GM21723 (cell line): ENCODE results near the gene KPNA6.
"Not testable (repeated sequence)": the region's sequence is repeated elsewhere in the genome, so short reads cannot be mapped to it uniquely, and the experiment has no call there.

Experiments
- ATAC-seq: cut with Tn5 transposase; IDR thresholded peaks from one replicate; pipeline ENCODE4 v1.9.1; 2021; ENCODE audit warnings: mild to moderate bottlenecking, moderate library complexity; ENCODE audit not compliant: unreplicated experiment

The KPNA6 gene

DNA sequence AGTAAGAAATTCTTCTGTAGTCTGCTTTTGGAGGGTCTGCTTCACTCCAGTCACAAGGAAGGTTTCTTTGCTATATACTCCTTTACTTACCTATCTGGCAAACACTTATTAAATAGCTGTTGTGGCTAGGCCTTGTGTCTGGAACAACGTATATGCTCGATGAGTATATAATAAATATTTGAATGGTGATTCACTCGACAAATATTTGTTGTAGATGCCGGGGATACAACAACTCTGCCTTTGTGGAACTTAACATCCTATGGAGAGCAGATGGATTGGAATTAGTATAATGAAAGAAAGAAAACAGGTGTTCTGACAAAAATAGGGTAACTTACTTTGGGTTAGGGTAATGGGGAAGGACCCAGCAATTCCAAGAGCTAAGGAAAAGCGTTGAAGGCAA lies 31.1 kb downstream of the KPNA6 start:
- ATAC-seq: no peak

DNA sequence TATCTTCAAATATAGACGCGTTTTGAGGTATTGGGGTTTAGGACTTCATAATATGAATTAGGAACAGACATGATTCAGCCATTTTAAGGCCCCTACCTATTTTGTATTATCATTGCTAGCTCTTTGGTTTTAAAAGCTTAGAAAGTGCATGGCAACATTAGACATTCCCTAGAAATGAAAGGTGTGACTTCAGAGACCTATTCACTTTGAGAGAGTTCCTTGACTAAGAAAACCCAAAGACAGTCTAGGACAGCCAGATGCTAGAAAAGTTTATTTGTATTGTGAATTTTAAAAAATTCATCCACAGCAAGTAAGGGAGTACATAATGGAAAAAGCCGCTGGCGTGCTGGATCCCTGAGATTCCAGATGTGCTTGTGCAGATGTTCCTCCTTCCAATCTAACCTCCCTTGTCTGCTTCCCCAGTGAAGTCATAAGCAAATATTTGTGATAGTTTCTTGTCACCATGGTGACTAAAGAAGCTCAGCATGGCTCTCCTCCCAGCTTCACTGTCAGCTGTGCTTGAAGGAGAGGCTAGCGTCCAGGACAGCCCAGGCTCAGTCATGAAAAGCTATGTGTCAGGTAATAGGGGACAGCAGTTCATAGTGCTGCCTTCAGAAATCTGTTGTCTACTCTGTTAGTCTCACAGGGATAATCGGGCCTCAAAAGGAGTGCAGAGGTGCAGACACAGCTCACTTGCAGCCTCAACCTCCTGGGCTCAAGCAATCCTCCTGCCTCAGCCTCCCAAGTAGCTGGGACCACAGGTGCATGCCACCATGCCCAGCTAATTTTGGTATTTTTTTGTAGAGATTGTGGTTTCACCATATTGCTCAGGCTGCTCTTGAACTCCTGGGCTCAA lies 34.8 kb downstream of the KPNA6 start:
- ATAC-seq: no peak

DNA sequence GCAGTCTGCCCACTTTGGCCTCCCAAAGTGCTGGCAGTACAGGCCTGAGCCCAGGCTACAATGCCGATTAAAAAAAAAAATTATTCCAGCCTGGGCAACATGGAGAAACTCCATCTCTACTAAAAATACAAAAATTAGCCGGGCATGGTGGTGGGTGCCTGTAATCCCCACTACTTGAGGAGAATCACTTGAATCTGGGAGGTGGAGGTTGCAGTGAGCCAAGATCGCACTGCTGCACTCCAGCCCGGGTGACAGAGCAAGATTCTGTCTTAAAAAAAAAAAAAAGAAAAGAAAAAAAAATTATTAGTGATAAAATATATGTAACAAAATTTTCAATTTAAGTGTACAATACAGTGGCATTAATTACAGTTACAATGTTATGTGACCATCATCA lies 35.4 kb downstream of the KPNA6 start:
- ATAC-seq: not testable (repeated sequence)

DNA sequence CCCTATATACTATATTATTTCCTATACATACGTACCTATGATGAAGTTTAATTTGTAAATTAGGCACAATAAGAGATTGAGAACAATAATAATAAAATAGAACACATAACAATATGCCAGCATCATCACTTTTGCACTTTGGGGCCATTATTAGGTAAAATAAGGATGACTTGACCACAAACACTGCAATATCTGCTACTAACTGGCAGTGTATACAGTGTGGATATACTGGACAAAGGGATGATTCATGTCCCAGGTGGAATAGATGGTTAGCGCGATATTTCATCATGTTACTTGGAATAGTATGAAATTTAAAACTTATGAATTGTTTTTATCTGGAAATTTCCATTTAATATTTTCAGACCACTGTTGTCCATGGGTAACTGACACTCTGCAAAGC lies 36.2 kb downstream of the KPNA6 start:
- ATAC-seq: no peak

DNA sequence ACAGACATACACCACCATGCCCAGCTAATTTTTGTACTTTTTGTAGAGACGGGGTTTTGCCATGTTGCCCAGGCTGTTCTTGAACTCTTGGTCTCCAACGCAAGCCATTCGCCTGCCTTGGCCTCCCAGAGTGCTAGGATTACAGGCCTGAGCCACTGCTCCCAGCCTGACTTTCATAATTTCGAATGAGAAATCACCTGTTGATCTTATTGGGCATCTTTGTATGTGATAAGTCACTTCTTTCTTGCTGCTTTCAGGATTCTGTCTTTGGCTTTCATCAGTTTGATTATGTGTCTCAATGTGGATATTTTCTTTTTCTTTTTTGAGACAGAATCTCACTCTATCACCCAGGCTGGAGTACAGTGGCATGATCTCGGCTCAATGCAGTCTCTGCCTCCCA lies 39.9 kb downstream of the KPNA6 start:
- not testable (repeated sequence) for ATAC-seq

DNA sequence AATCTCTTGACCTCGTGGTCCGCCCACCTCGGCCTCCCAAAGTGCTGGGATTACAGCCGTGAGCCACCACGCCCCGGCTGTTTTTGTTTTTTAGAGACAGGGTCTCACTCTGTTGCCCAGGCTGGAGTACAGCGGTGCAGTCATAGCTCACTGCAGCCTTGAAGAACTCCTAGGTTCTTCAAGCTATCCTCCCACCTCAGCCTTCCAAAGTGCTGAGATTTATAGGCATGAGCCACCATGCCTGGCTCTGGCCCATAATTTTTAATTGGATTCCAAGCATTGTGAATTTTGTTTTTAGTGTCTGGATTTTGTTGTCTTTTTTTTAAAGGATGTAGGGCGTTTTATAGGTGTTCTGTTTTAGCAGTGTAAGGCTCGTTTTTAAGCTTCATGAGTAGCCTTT lies 43.0 kb downstream of the KPNA6 start:
- no peak for ATAC-seq

DNA sequence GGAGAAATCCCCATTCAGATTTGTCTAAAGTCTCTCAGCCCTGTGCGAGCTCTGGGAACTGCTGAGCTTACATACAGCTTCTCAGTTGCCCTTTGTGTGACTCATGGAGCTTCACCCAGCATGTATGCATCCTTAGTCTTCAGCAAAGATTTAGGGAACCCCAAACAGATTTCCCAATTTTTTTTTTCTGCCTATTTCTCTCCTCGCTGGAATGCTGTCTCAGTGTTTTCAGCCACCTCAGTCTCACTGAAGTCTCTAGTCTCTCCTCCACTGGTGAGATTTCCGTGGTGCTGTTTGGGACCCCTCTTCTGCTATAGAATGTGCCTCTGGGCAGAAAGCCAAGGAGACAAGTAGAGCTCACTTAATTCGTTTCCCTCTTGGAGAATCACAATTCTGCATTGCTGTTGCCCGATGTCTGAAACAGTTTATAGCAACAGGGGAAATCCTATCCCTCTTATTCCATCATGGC lies 43.5 kb downstream of the KPNA6 start:
- no peak for ATAC-seq

DNA sequence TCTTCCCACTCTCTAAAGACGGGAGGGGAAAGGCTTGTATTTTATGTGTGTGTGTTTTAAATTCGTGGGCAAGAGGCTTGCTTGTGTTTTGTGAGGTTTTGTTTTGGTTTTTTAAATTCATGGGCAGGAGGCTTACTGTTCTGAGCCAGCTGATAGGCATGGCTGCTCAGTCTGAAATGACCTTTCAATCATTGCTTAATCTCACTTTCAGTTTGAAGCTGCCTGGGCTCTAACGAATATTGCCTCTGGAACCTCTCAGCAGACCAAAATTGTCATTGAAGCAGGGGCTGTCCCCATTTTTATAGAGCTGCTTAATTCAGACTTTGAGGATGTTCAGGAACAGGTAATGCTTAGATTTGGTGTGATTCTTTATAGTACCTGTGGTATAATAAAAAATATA lies 51.3 kb downstream of the KPNA6 start:
- ATAC-seq: no peak

DNA sequence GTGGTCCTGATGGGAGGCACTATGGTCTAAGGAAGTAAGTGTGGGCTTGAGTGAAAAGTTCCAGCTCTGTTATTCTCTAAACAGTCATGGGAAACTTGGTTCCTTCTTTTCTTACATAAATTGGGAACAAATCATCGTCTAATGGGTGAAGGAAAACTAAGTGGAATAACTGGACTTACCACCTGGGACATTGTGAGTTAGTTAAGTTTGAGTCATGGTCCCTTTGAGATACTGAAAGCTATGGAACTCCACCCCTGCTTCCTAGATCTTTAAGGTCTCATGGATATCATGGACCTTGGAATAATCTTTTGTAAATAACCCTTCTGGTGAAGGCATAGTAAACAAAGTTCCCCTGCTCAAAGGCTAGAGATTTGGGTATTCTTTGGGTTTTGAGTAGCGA lies 55.5 kb downstream of the KPNA6 start:
- ATAC-seq: no peak

DNA sequence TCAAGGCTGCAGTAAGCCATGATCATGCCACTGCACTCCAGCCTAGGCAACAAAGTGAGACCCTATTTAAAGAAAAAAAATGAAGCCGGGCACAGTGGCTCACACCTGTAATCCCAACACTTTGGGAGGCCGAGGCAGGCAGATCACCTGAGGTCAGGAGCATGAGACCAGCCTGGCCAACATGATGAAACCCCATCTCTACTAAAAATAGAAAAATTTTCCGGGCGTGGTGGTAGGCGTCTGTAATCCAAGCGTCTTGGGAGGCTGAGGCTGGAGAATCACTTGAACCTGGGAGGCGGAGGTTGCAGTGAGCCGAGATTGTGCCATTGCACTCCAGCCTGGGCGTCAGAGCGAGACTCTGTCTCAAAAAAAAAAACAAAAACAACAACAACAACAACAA lies 57.8 kb downstream of the KPNA6 start:
- not testable (repeated sequence) for ATAC-seq

DNA sequence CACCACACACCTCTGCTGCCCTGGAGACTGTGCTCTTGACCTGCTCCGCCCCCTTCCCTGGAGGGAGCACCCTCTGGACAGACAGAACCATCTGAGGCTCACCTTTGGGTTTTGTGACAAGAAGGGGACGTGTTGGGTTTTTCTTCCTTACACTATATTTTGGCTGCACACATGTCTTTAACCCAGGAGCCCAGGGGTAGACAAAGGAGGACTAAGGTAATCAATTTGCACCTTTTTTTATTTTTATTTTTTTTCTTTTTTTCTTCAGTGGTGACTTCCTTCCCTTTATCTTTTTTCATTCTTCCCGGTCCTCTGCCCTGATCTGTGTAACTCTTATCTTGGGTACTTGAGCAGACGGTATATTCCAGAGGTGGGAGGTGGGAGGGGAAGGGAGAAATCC lies 63.1 kb downstream of the KPNA6 start:
- no peak for ATAC-seq

DNA sequence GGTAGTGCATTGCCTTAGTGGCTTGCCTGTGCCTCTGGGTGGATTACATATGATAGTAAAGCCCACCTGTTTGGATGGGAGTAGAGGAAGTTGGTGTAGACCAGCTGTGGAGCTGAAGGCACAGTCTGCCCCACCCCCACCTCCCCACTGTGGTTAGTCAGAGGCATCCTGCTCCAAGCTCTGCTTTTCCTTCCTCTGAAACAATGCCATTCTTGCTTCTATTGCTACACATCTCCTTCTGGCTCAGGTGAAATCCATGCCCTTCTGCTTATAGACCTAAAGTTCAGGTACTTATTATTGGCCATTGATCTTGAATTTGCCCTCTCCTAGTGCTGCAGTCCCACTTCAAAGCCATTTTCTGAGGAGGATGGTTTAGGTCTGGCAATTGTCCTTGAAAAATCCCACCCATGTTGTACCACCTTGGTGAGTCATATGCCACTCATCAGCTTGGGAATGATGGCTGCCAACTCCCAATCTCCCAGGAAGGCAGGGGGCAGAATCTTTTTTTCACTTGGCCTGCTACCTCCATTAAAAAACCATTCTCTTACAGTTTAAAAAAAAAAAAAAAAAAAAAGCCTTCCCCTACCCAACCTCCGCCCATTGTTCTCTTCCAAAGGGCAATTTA lies 64.9 kb downstream of the KPNA6 start:
- ATAC-seq: no peak

DNA sequence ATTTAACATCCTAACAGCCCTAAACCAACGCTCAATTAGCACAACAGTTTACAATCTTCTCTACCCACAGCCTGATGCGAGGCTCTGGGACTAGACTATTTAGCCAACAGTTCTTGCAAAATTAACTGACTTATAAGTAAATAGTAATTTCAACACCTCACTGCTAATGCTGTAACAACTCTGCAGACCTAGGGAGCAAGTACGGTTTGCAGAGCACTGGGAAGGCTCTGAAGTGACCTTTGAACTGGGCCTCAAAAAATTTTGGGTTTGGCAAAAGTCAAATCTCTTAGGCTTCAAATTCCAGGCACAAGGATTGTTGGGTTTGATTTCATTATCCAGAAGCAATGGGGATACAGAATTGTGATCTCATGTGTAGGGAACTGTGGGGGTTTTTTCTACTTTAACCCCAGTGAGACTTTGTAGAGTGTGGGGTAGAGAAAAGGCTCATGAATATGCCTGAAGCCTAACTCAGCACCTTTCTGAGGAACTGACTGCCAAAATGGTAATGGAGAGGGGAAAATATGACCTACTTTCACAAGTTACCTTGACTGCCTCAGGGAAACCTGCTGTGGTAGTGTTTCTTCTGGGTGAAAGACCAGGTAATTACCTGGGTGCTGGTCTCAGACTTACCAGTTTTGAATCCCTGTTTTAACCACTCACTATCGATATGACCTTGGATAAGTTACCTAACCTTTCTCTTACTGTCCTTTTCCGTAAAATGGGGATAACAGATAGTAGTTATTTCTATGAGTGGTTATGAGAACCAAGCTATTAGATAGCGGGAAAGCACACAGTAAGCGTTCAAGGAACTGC lies 70.7 kb downstream of the KPNA6 start:
- ATAC-seq: no peak

DNA sequence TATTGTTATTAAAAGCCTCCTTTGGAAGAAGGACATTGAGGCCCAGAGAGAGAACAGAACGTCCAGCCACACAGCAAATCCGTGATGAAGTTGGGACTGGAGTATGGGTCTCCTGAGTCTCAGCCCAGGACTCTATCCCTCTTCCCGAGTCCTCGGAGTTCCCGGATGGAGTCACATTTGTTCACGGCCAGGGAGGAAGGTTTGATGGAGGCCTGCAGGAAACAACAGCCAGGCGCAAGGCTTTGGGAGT lies 71.3 kb downstream of the KPNA6 start:
- ATAC-seq: peak; percentile 4

DNA sequence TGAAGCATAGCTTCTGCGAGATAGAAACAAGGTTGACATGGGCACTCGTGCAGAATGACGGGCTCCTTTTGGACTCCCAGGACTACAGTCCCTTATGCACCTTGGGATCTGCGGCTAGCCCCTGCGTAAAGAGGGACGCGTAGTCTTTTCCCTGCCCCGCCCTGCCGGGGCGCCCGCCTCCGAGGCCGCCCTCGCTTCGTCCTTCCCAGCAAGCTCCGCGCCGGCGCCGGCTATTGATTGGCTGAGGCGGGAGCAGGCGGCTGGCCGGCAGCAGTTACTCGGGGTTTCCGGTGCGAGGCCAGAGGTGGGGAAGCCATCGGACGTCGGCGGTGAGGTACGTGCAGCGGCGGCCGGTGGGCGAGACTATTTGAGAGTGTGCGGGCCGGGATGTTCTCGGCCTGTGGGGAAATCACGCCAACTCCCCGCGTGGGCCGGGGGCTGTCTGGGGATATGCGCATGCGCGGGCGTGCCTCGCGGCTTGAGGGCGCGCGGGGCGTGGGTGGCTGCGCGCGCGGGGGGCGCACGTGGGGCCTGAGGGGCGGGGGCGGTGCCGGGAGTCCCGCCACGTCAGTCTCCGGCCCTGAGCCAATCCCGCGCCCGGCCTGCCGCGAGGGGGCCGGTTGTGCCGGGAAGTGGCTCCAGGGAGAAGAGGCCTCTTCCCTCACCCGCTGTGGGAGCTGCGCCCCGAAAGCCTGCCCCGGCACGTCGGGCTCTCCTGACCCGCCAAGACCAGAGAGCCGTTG lies 71.8 kb downstream of the KPNA6 start, which contains the start of gene TXLNA:
Gene TXLNA (plus strand): TSS at position 233 of the 743 bp plus-strand sequence. CDS start 671 bp downstream, outside the sequence.
- peak; percentile 77 for ATAC-seq

DNA sequence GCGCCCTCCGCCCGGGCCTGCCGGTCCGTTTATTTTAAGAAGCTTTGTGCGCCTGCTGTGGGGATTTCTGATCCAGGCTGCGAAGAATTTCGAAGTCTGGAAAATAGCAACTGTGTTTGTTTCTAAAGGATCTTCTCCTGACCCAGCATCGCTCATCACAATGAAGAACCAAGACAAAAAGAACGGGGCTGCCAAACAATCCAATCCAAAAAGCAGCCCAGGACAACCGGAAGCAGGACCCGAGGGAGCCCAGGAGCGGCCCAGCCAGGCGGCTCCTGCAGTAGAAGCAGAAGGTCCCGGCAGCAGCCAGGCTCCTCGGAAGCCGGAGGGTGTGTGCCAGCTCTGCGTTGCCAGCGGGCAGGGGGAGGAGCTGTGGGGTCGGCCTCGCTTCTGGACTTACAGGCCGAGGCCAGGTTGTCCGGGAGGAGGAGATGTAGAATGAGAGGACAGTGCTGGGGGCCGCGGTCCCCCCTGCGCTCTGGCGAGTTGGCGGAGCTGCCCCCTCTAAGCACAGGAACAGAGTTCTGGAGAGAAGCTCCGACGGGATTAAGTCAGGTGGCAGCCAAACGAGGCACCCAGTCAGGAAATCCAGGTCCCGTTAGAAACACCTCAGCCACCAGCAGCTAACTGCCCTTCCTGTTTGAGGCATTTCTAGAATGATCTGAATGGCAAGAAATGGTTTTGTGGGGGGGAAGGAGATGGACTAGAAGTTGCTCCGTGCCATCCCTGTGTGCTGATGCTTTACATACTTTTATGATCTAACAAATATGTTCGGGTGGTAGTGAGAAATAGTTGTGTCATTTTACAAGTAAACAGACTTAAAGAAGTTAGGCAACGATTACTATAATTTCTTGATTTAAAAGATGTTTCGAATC lies 72.6 kb downstream of the KPNA6 start:
- ATAC-seq: no peak

DNA sequence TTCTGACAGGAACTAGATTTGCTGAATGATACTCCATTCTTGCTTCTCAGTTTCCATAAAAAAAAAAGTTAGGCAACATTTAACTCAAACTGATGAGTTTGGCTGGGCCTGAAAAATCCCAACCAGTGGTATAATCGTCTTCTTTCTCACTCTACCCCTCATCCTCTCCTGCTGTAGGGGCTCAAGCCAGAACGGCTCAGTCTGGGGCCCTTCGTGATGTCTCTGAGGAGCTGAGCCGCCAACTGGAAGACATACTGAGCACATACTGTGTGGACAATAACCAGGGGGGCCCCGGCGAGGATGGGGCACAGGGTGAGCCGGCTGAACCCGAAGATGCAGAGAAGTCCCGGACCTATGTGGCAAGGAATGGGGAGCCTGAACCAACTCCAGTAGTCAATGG lies 73.2 kb downstream of the KPNA6 start:
- ATAC-seq: no peak

DNA sequence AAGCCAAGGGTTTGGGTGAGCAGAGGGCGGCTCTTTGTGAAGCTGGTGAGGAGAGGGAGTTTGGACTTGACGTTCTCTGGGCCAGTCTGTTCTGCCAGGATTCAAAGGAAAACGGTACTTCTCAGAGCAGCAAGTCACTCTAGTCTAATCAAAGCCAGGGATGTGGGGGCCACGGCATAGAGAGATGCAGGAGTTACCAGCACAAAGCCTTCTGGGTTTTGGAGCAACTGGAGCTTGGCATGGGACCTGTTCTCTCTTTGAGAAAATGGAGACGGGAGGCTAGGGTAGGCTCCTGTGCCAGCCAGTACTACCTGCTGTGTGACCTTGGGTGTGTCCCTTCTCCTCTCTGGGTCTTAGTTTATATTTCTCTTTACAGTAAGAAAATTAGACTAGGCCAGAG lies 73.7 kb downstream of the KPNA6 start:
- ATAC-seq: no peak

DNA sequence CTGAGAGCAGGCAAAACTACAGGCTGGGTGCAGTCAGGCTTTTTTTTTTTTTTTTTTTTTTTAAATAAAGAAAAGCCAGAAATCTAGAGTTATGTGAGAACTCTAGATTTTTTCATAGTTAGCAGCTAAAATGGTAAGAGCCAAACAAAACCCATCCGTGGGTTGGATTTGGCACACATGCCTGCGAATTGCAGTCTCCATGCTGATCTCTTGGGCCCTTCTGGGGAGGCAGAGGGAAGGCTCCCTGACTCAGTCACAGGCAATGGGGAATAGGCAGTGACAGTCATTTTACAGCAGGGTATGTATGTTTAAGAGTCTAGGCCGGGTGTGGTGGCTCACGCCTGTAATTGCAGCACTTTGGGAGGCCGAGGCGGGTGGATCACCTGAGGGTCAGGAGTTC lies 74.2 kb downstream of the KPNA6 start:
- ATAC-seq: no peak

DNA sequence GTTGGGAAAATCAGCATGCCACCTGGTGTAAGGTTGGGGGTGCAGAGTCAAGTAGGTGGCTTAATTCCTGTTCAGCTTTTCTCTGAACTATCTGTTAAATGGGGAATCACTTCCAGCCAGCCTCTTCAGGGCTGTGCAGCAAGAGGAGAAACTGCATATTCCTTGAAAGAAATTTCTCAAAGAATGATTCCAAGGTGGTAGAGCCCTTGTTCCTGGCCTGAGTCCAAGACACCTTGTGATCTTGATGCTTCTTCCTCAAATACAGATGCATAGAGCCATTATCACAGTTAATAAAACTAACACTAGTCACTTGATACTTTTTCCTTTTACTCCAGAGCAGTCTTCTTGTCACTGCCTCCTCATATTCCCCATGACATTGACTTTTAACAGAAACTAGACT lies 76.8 kb downstream of the KPNA6 start:
- no peak for ATAC-seq
